K562 (cell line): ENCODE measurements around the gene SLC2A14. TPM values are rescaled to one million over a fixed set of nuclear protein-coding genes. Genes with fewer than 3 reads are reported as not detected.
A peak's percentile ranks its signal among the peaks of the same experiment; 100 is the strongest.

Source experiments
- ATAC-seq: fragments of 200-7000 bp; cut with Tn5 transposase; 3 replicates; pipeline ENCODE4 v1.9.1; 2020; ENCODE audit warnings: moderate library complexity
- BruUV-seq: library from RNA; stranded (reverse); fragments of 400-500 nt; replicated peaks from 2 replicates; lab custom pipeline; 2021; lab: Mats Ljungman, UMichigan
- CTCF ChIA-PET: fragments of 300-600 bp; formaldehyde crosslinking; extraction: SDS; loops from one replicate; lab custom pipeline; 2021; ENCODE audit warnings: low intra/inter-chr PET ratio; lab: Yijun Ruan, JAX
- POLR2A ChIA-PET: fragments of 300-600, 350-650 bp; sonication (Branson Sonifier 250); formaldehyde crosslinking; extraction: SDS; loops from one replicate; lab custom pipeline; 2021; ENCODE audit warnings: antibody characterized with exemption, inconsistent platforms; lab: Yijun Ruan, JAX
- DNase-seq, 4 experiments: peaks; one replicate each; pipeline versions ENCODE4 v3.0.0 to v3.0.0-alpha.2; 2011 to 2018; ENCODE audit warnings: low spot score in 3 of 4, mixed read lengths in 3 of 4; ENCODE audit errors: extremely low read depth in 1 of 4
- FAIRE-seq: peaks from 2 replicates; lab custom pipeline; 2011; peaks lifted over from hg19 to GRCh38; lab: Jason Lieb, UNC
- H2AFZ ChIP-seq: 2 replicates; pipeline ENCODE4 v1.6.0; 2011; ENCODE audit warnings: low read depth, low read length, control low read depth, inconsistent platforms
- H3K27ac ChIP-seq: fragments of 200-600 bp; 3 replicates; pipeline ENCODE4 v1.8.0; 2011; ENCODE audit warnings: low read depth, mild to moderate bottlenecking, control low read depth, inconsistent platforms, low read length, moderate library complexity, mixed read lengths; ENCODE audit errors: extremely low read depth
- H3K27me3 ChIP-seq, 2 experiments: fragments of 300-600 bp in 1 of 2; 2 replicates in 1 of 2; 3 replicates in 1 of 2; pipeline versions ENCODE4 v1.6.0 to v1.8.0; 2011; ENCODE audit warnings: inconsistent platforms in 2 of 2, low read length in 2 of 2, mild to moderate bottlenecking in 1 of 2, mixed read lengths in 1 of 2, moderate library complexity in 1 of 2; ENCODE audit not compliant: control insufficient read depth in 2 of 2, insufficient read depth in 2 of 2
- H3K36me3 ChIP-seq: fragments of 300-600 bp; 3 replicates; pipeline ENCODE4 v1.8.0; 2011; ENCODE audit warnings: mild to moderate bottlenecking, low read length, inconsistent platforms; ENCODE audit not compliant: control insufficient read depth, insufficient read depth
- H3K4me1 ChIP-seq, 2 experiments: fragments of 200-600 bp in 1 of 2; replicated peaks in 1 of 2; 2 replicates in 1 of 2; 3 replicates in 1 of 2; pipeline versions ENCODE4 v1.5.1 to v1.8.0; 2011; ENCODE audit warnings: inconsistent platforms in 2 of 2, low read length in 2 of 2, mild to moderate bottlenecking in 1 of 2, mixed read lengths in 1 of 2, moderate library complexity in 1 of 2; ENCODE audit not compliant: control insufficient read depth in 2 of 2, insufficient read depth in 2 of 2
- H3K4me2 ChIP-seq: 2 replicates; pipeline ENCODE4 v1.6.1; 2011; ENCODE audit warnings: low read length, control low read depth, inconsistent platforms, mixed read lengths; ENCODE audit not compliant: insufficient read depth
- H3K4me3 ChIP-seq: fragments of 200-600 bp; sonication (generic), shearing (Covaris generic); 2 replicates; pipeline ENCODE4 v1.5.1; 2016; ENCODE audit warnings: control low read depth, inconsistent platforms
- H3K79me2 ChIP-seq: fragments of 200-600 bp; 3 replicates; pipeline ENCODE4 v1.8.0; 2011; ENCODE audit warnings: low read length, inconsistent platforms; ENCODE audit not compliant: control insufficient read depth, insufficient read depth
- H3K9ac ChIP-seq, 2 experiments: 2 replicates each; pipeline versions ENCODE4 v1.6.0 to v1.6.1; 2011; ENCODE audit warnings: low read depth in 2 of 2, low read length in 2 of 2, control low read depth in 1 of 2, inconsistent platforms in 1 of 2, mild to moderate bottlenecking in 1 of 2, mixed read lengths in 1 of 2; ENCODE audit not compliant: insufficient read depth in 1 of 2
- H3K9me1 ChIP-seq: one replicate; pipeline ENCODE4 v1.6.0; 2011; ENCODE audit warnings: inconsistent platforms, mild to moderate bottlenecking, low read length, moderate library complexity; ENCODE audit not compliant: control insufficient read depth, insufficient read depth
- H3K9me3 ChIP-seq: replicated peaks from 2 replicates; pipeline ENCODE4 v1.5.1; 2011; ENCODE audit warnings: low read depth, low read length, inconsistent platforms; ENCODE audit not compliant: control insufficient read depth, insufficient read depth
- H4K20me1 ChIP-seq: replicated peaks from 2 replicates; pipeline ENCODE4 v1.6.1; 2011; ENCODE audit warnings: low read length, inconsistent platforms, mixed read lengths; ENCODE audit not compliant: control insufficient read depth, insufficient read depth
- C11orf30 ChIP-seq: fragments of 450-650 bp; IDR thresholded peaks from 2 replicates; pipeline ENCODE4 v1.6.1; 2016; ENCODE audit warnings: low read depth, mild to moderate bottlenecking
- FOXK1 ChIP-seq: sonication (generic); formaldehyde crosslinking; IDR thresholded peaks from 2 replicates; pipeline ENCODE4 v1.8.0; 2022; ENCODE audit warnings: missing genetic modification reagents, mild to moderate bottlenecking, borderline replicate concordance
- MAFF ChIP-seq: IDR thresholded peaks from 2 replicates; pipeline ENCODE4 v1.6.1; 2012; ENCODE audit warnings: low read length, improper control_type of control experiment
- MAFG ChIP-seq: fragments of 450-650 bp; conservative IDR thresholded peaks from 2 replicates; pipeline ENCODE4 v1.6.1; 2016; ENCODE audit warnings: missing genetic modification characterization, missing compliant biosample characterization
- MAFK ChIP-seq: IDR thresholded peaks from 2 replicates; pipeline ENCODE4 v1.6.1; 2011; ENCODE audit warnings: low read length, improper control_type of control experiment
- SIX5 ChIP-seq, 2 experiments: IDR thresholded peaks; 2 replicates each; pipeline ENCODE4 v1.6.1; 2011; ENCODE audit warnings: low read length in 2 of 2, borderline replicate concordance in 1 of 2, low read depth in 1 of 2, mild to moderate bottlenecking in 1 of 2, moderate library complexity in 1 of 2; ENCODE audit not compliant: insufficient read depth in 1 of 2
- SMAD2 ChIP-seq: fragments of 150-350 bp; IDR thresholded peaks from 2 replicates; pipeline ENCODE4 v1.6.1; 2014; ENCODE audit warnings: low read depth, mild to moderate bottlenecking, low read length
- ZNF316 ChIP-seq: fragments of 450-650 bp; IDR thresholded peaks from 2 replicates; pipeline ENCODE4 v1.6.1; 2016
- WGBS: fragments of 100-300 bp; shearing (Covaris generic); methylation state at CpG from one replicate; pipeline ENCODE4 v1.1.6; 2016; ENCODE audit warnings: low coverage, mixed read lengths; ENCODE audit not compliant: insufficient coverage; ENCODE audit errors: missing lambda C conversion rate; 5-methylcytosine and 5-hydroxymethylcytosine counted together
- in situ Hi-C: fragments of 300-500 bp; cut with MboI; formaldehyde crosslinking; loops from 4 replicates; pipeline ENCODE4 v1.15.0; 2018; ENCODE audit warnings: inconsistent platforms, mixed read lengths
- intact Hi-C: fragments of 100-400 bp; cut with micrococcal nuclease; formaldehyde crosslinking; loops from 2 replicates; pipeline ENCODE4 v1.14.2; 2022
- polyA plus RNA-seq, 8 experiments: library from polyadenylated mRNA; depleted of rRNA in 4 of 8; stranded (reverse) in 5 of 8; unstranded in 3 of 8; fragments of >200 nt; fragmentation: Nextera tagmentation in 2 of 8; fragmentation: Illumina TruSeq in 1 of 8; extraction: Ambion mirVana in 2 of 8; extraction: Trizol in 1 of 8; gene quantifications; 2 replicates each; pipeline versions ENCODE4 v1.2.1 to v1.2.3, GENCODE V29; 2011 to 2014; ENCODE audit warnings: inconsistent platforms in 1 of 8, missing spikeins in 1 of 8
- small RNA-seq: library from RNA; depleted of rRNA; stranded (forward); fragments of <200 nt; gene quantifications from one replicate; pipeline ENCODE3, GENCODE V24; 2014
- total RNA-seq, 7 experiments: library from RNA; depleted of rRNA in 6 of 7; stranded (reverse); fragments of >200 nt in 6 of 7; fragmentation: Illumina TruSeq in 2 of 7; extraction: Trizol in 2 of 7; gene quantifications; 2 replicates each; pipeline versions ENCODE4 v1.2.1 to v1.2.3, GENCODE V29; 2011 to 2021; ENCODE audit warnings: low replicate concordance in 1 of 7

Gene SLC2A14
- total and polyA plus RNA-seq, 9 of the 15 experiments (the other 6 are each of a cell fraction or from before 2014, with no cell fraction given) = 0.13 to 8.9 (median 4.8) TPM; not detected in 1

DNA sequence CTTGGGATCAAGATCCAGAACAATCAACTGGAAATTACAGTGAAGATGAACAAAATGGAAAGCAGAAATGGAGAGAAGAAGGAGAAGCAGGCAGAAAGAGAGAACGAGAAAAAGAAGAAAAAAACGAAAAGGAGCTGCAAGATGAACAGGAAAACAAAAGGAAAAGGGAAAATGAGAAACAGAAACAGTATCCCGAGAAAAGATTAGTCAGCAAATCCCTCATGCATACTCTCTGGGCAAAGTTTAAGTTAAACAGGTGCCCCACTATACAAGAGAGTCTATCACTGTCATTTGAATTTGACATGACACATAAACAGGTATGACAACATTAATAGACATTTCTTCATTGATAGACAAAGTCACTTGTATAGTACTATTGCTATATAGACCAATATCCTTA lies 102.7 kb downstream of the SLC2A14 start:
- H3K4me3 ChIP-seq = no peak overlapping the region
- H3K27me3 ChIP-seq = peaks cover 2 to 8% of the 10 kb centered on the region in 2 experiments; a peak in 3 of 5 replicates
- FAIRE-seq (no peak), ATAC-seq (no peak), DNase-seq (no peak)
- BruUV-seq = no TSS peak
- in situ Hi-C loops (no loop called here), intact Hi-C loops (no loop called here)
- H3K9me3 ChIP-seq = no peaks in the 10 kb centered on the region
- H3K36me3 ChIP-seq = no peaks in the 10 kb centered on the region
- H3K4me1 ChIP-seq = no peaks in the 10 kb centered on the region; a peak in 1 of 5 replicates
- no peak overlapping the region for H2AFZ ChIP-seq
- H3K9me1 ChIP-seq = no peaks in the 10 kb centered on the region
- H3K27ac ChIP-seq = no peak overlapping the region
- ChIA-PET POLR2A (no interaction called here), CTCF (no interaction called here)
- no peak overlapping the region for H3K9ac ChIP-seq
- H3K79me2 ChIP-seq = no peaks in the 10 kb centered on the region
- 0% methylated on average over 2 of the region's 3 CpGs for WGBS
- H4K20me1 ChIP-seq = no peaks in the 10 kb centered on the region
- TF ChIP-seq FOXK1 (no peak), ZNF316 (peak; percentile 82), SMAD2 (no peak), MAFG (tag) (peak; percentile 64), MAFF (peak; percentile 27; the same call in 1 of the 2 replicates), SIX5 (IDR thresholded peaks at IDR 0.05; ENCODE audit: borderline replicate concordance in 1 of 2, insufficient read depth in 1 of 2, low read depth in 1 of 2, low read length in 2 of 2) (no peak), C11orf30 (peak; percentile 77), MAFK (peak; percentile 39; the same call in 1 of the 2 replicates)
- no peak overlapping the region for H3K4me2 ChIP-seq

Small RNA genes within 50 kb of the gene (small RNA-seq; reads per million reads assigned to genes)
- not detected for gene RF00019

Other genes with a start within 250 kb of the SLC2A14 start
Only the 7 nearest of the 10 such genes appear.
- not detected in 2 replicates for gene GDF3, start 177.1 kb downstream of the SLC2A14 start, total RNA-seq (2014; rRNA removed)
- not detected in 2 replicates for gene GDF3, start 177.1 kb downstream of the SLC2A14 start, total RNA-seq (2014; rRNA removed; fragmentation: Illumina TruSeq; extraction: Trizol)
- not detected in 2 replicates for gene GDF3, start 177.1 kb downstream of the SLC2A14 start, total RNA-seq (2015; rRNA removed; fragmentation: Illumina TruSeq; extraction: Trizol)
- not detected in 2 replicates for gene GDF3, start 177.1 kb downstream of the SLC2A14 start, total RNA-seq (2021)
- 0.05 TPM in 1 of 2 replicates, not detected in the other for gene GDF3, start 177.1 kb downstream of the SLC2A14 start, polyA plus RNA-seq (2011; rRNA removed)
- gene GDF3, start 177.1 kb downstream of the SLC2A14 start, polyA plus RNA-seq (2014; fragmentation: Illumina TruSeq; extraction: Trizol) = not detected in 2 replicates
- gene GDF3, start 177.1 kb downstream of the SLC2A14 start, polyA plus RNA-seq (2014; fragmentation: Nextera tagmentation; extraction: Ambion mirVana) = not detected
- gene GDF3, start 177.1 kb downstream of the SLC2A14 start, polyA plus RNA-seq (2014; rRNA removed) = not detected in 2 replicates
- not detected in 2 replicates for gene DPPA3, start 161.5 kb downstream of the SLC2A14 start, total RNA-seq (2014; rRNA removed)
- gene DPPA3, start 161.5 kb downstream of the SLC2A14 start, total RNA-seq (2014; rRNA removed; fragmentation: Illumina TruSeq; extraction: Trizol) = not detected in 2 replicates
- not detected in 2 replicates for gene DPPA3, start 161.5 kb downstream of the SLC2A14 start, total RNA-seq (2015; rRNA removed; fragmentation: Illumina TruSeq; extraction: Trizol)
- gene DPPA3, start 161.5 kb downstream of the SLC2A14 start, total RNA-seq (2021) = not detected in 2 replicates
- not detected in 2 replicates for gene DPPA3, start 161.5 kb downstream of the SLC2A14 start, polyA plus RNA-seq (2011; rRNA removed)
- gene DPPA3, start 161.5 kb downstream of the SLC2A14 start, polyA plus RNA-seq (2014; fragmentation: Illumina TruSeq; extraction: Trizol) = not detected in 2 replicates
- gene DPPA3, start 161.5 kb downstream of the SLC2A14 start, polyA plus RNA-seq (2014; fragmentation: Nextera tagmentation; extraction: Ambion mirVana) = not detected
- gene DPPA3, start 161.5 kb downstream of the SLC2A14 start, polyA plus RNA-seq (2014; rRNA removed) = not detected in 2 replicates
- gene CLEC4C, start 125.5 kb downstream of the SLC2A14 start, total RNA-seq (2014; rRNA removed) = not detected in 2 replicates
- not detected in 2 replicates for gene CLEC4C, start 125.5 kb downstream of the SLC2A14 start, total RNA-seq (2014; rRNA removed; fragmentation: Illumina TruSeq; extraction: Trizol)
- not detected in 2 replicates for gene CLEC4C, start 125.5 kb downstream of the SLC2A14 start, total RNA-seq (2015; rRNA removed; fragmentation: Illumina TruSeq; extraction: Trizol)
- gene CLEC4C, start 125.5 kb downstream of the SLC2A14 start, total RNA-seq (2021) = not detected in 2 replicates
- not detected in 2 replicates for gene CLEC4C, start 125.5 kb downstream of the SLC2A14 start, polyA plus RNA-seq (2011; rRNA removed)
- not detected in 2 replicates for gene CLEC4C, start 125.5 kb downstream of the SLC2A14 start, polyA plus RNA-seq (2014; fragmentation: Illumina TruSeq; extraction: Trizol)
- not detected for gene CLEC4C, start 125.5 kb downstream of the SLC2A14 start, polyA plus RNA-seq (2014; fragmentation: Nextera tagmentation; extraction: Ambion mirVana)
- gene CLEC4C, start 125.5 kb downstream of the SLC2A14 start, polyA plus RNA-seq (2014; rRNA removed) = not detected in 2 replicates
- gene NANOGNB, start 107.7 kb downstream of the SLC2A14 start, total RNA-seq (2014; rRNA removed) = not detected in 2 replicates
- gene NANOGNB, start 107.7 kb downstream of the SLC2A14 start, total RNA-seq (2014; rRNA removed; fragmentation: Illumina TruSeq; extraction: Trizol) = not detected in 2 replicates
- not detected in 2 replicates for gene NANOGNB, start 107.7 kb downstream of the SLC2A14 start, total RNA-seq (2015; rRNA removed; fragmentation: Illumina TruSeq; extraction: Trizol)
- not detected in 2 replicates for gene NANOGNB, start 107.7 kb downstream of the SLC2A14 start, total RNA-seq (2021)
- gene NANOGNB, start 107.7 kb downstream of the SLC2A14 start, polyA plus RNA-seq (2011; rRNA removed) = not detected in 2 replicates
- not detected in 2 replicates for gene NANOGNB, start 107.7 kb downstream of the SLC2A14 start, polyA plus RNA-seq (2014; fragmentation: Illumina TruSeq; extraction: Trizol)
- gene NANOGNB, start 107.7 kb downstream of the SLC2A14 start, polyA plus RNA-seq (2014; fragmentation: Nextera tagmentation; extraction: Ambion mirVana) = not detected
- not detected in 2 replicates for gene NANOGNB, start 107.7 kb downstream of the SLC2A14 start, polyA plus RNA-seq (2014; rRNA removed)
- gene NANOG, start 83.5 kb downstream of the SLC2A14 start, total RNA-seq (2014; rRNA removed) = not detected in 2 replicates
- not detected in 2 replicates for gene NANOG, start 83.5 kb downstream of the SLC2A14 start, total RNA-seq (2014; rRNA removed; fragmentation: Illumina TruSeq; extraction: Trizol)
- not detected in 2 replicates for gene NANOG, start 83.5 kb downstream of the SLC2A14 start, total RNA-seq (2015; rRNA removed; fragmentation: Illumina TruSeq; extraction: Trizol)
- 0.04 and 0.38 TPM in 2 replicates for gene NANOG, start 83.5 kb downstream of the SLC2A14 start, total RNA-seq (2021)
- gene NANOG, start 83.5 kb downstream of the SLC2A14 start, polyA plus RNA-seq (2011; rRNA removed) = not detected in 2 replicates
- not detected in 2 replicates for gene NANOG, start 83.5 kb downstream of the SLC2A14 start, polyA plus RNA-seq (2014; fragmentation: Illumina TruSeq; extraction: Trizol)
- not detected for gene NANOG, start 83.5 kb downstream of the SLC2A14 start, polyA plus RNA-seq (2014; fragmentation: Nextera tagmentation; extraction: Ambion mirVana)
- not detected in 2 replicates for gene NANOG, start 83.5 kb downstream of the SLC2A14 start, polyA plus RNA-seq (2014; rRNA removed)
- gene SLC2A3, start 63.3 kb upstream of the SLC2A14 start, total RNA-seq (2014; rRNA removed) = 64.0 and 67.3 TPM in 2 replicates
- gene SLC2A3, start 63.3 kb upstream of the SLC2A14 start, total RNA-seq (2014; rRNA removed; fragmentation: Illumina TruSeq; extraction: Trizol) = 119 and 138 TPM in 2 replicates
- 78.9 and 86.3 TPM in 2 replicates for gene SLC2A3, start 63.3 kb upstream of the SLC2A14 start, total RNA-seq (2015; rRNA removed; fragmentation: Illumina TruSeq; extraction: Trizol)
- 140 and 161 TPM in 2 replicates for gene SLC2A3, start 63.3 kb upstream of the SLC2A14 start, total RNA-seq (2021)
- gene SLC2A3, start 63.3 kb upstream of the SLC2A14 start, polyA plus RNA-seq (2011; rRNA removed) = 296 and 491 TPM in 2 replicates
- gene SLC2A3, start 63.3 kb upstream of the SLC2A14 start, polyA plus RNA-seq (2014; fragmentation: Illumina TruSeq; extraction: Trizol) = 101 and 104 TPM in 2 replicates
- gene SLC2A3, start 63.3 kb upstream of the SLC2A14 start, polyA plus RNA-seq (2014; fragmentation: Nextera tagmentation; extraction: Ambion mirVana) = 100 to 1,000 TPM in 1 of 2 experiments, 10 to 100 TPM in 1; 93.4 to 129 TPM
- 97.9 and 98.7 TPM in 2 replicates for gene SLC2A3, start 63.3 kb upstream of the SLC2A14 start, polyA plus RNA-seq (2014; rRNA removed)
- gene FOXJ2, start 159.8 kb upstream of the SLC2A14 start, total RNA-seq (2014; rRNA removed) = 2.9 and 4.0 TPM in 2 replicates
- gene FOXJ2, start 159.8 kb upstream of the SLC2A14 start, total RNA-seq (2014; rRNA removed; fragmentation: Illumina TruSeq; extraction: Trizol) = 1.9 and 2.1 TPM in 2 replicates
- 2.4 and 2.5 TPM in 2 replicates for gene FOXJ2, start 159.8 kb upstream of the SLC2A14 start, total RNA-seq (2015; rRNA removed; fragmentation: Illumina TruSeq; extraction: Trizol)
- gene FOXJ2, start 159.8 kb upstream of the SLC2A14 start, total RNA-seq (2021) = 6.6 and 6.8 TPM in 2 replicates
- 2.3 and 3.2 TPM in 2 replicates for gene FOXJ2, start 159.8 kb upstream of the SLC2A14 start, polyA plus RNA-seq (2011; rRNA removed)
- gene FOXJ2, start 159.8 kb upstream of the SLC2A14 start, polyA plus RNA-seq (2014; fragmentation: Illumina TruSeq; extraction: Trizol) = 5.7 and 7.5 TPM in 2 replicates
- 1 to 10 TPM; 1.0 to 1.1 TPM for gene FOXJ2, start 159.8 kb upstream of the SLC2A14 start, polyA plus RNA-seq (2014; fragmentation: Nextera tagmentation; extraction: Ambion mirVana)
- 3.7 and 4.2 TPM in 2 replicates for gene FOXJ2, start 159.8 kb upstream of the SLC2A14 start, polyA plus RNA-seq (2014; rRNA removed)